H1 (cell line): ENCODE results near the gene GPLD1. TPM values are rescaled to one million over a fixed set of nuclear protein-coding genes. Genes with fewer than 3 reads are reported as not detected.

Source experiments
- ATF2 ChIP-seq: IDR thresholded peaks from 2 replicates; pipeline ENCODE4 v1.6.1; 2012; ENCODE audit warnings: low read length, inconsistent platforms
- POLR2A ChIP-seq, 2 experiments: IDR thresholded peaks; 1 replicate in 1 of 2; 2 replicates in 1 of 2; pipeline ENCODE4 v1.6.1; 2011; ENCODE audit warnings: low read depth in 2 of 2, low read length in 2 of 2, mild to moderate bottlenecking in 2 of 2; ENCODE audit errors: control extremely low read depth in 1 of 2
- polyA plus RNA-seq, 7 experiments: library from polyadenylated mRNA; depleted of rRNA in 3 of 7; stranded (reverse) in 5 of 7; unstranded in 2 of 7; fragments of >200 nt in 5 of 7; fragments of 200-250 nt in 2 of 7; gene quantifications; 1 replicate in 5 of 7; 2 replicates in 1 of 7; 4 replicates in 1 of 7; pipeline versions ENCODE4 v1.2.1 to v1.2.3, GENCODE V29; 2011 to 2013; ENCODE audit warnings: missing spikeins in 2 of 7, mixed read lengths in 2 of 7
- total RNA-seq: library from RNA; stranded (reverse); fragmentation: NEBNext Ultra II Directional; extraction: Animal tissue kit (Norgen Biotek cat#: 25700); gene quantifications from 2 replicates; pipeline ENCODE4 v1.2.1, GENCODE V29; 2021

GPLD1 gene
- total and polyA plus RNA-seq, 2 of the 8 experiments (the other 6 are each of a cell fraction or from before 2014, with no cell fraction given) = 3.7 to 5.3 TPM

DNA sequence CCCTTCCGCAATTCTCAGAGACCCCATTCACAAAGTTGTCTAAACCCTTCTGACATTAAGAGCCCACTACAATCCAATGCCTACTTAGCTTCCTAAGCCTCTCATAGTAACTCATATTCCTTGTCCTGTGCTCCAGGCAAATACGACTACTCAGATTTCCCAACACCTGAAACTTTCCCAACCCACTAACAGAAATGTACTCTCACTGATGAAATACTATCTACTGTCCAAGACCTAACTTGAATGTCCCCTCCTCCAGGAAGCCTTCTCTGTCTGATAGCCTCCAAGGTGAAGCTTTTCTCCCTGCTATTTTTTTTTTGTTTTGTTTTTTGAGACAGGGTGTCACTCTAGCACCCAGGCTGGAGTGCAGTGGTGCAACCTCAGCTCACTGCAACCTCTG lies 30.4 kb downstream of the GPLD1 start (continued):
- TF ChIP-seq ATF2 (no peak), POLR2A (IDR thresholded peaks at IDR 0.05; ENCODE audit: control extremely low read depth in 1 of 2, low read depth in 2 of 2, low read length in 2 of 2) (no peak)
